ENCODE results near the gene CTNNBIP1.

CTNNBIP1 gene

GRCh38 chr1:9867408-9868243 is 42.4 kb downstream of the CTNNBIP1 start:
- Histone ChIP-seq H3K36me3 (ENCODE audit: control insufficient read depth, insufficient read depth, low read length) (peaks cover 15% of the 10 kb centered on the region), H3K4me3 (ENCODE audit: low read depth, low read length) (no peak overlapping the region), H3K9me3 (ENCODE audit: control insufficient read depth, insufficient read depth, low read length) (no peaks in the 10 kb centered on the region), H3K9ac (ENCODE audit: low read depth, low read length) (no peak overlapping the region), H3K27me3 (ENCODE audit: control insufficient read depth, insufficient read depth, low read length) (no peaks in the 10 kb centered on the region), H3K27ac (ENCODE audit: low read depth, low read length) (no peak overlapping the region), H3K4me1 (ENCODE audit: control insufficient read depth, insufficient read depth, low read length) (no peaks in the 10 kb centered on the region)

GRCh38 chr1:9866836-9867235 is 43.2 kb downstream of the CTNNBIP1 start:
- H3K9me3 ChIP-seq (ENCODE audit: control insufficient read depth, insufficient read depth, low read length): no peaks in the 10 kb centered on the region
- H3K27me3 ChIP-seq (ENCODE audit: control insufficient read depth, insufficient read depth, low read length): no peaks in the 10 kb centered on the region
- peaks cover 15% of the 10 kb centered on the region for H3K36me3 ChIP-seq (ENCODE audit: control insufficient read depth, insufficient read depth, low read length)
- H3K4me3 ChIP-seq (ENCODE audit: low read depth, low read length): no peak overlapping the region
- no peak overlapping the region for H3K27ac ChIP-seq (ENCODE audit: low read depth, low read length)
- no peaks in the 10 kb centered on the region for H3K4me1 ChIP-seq (ENCODE audit: control insufficient read depth, insufficient read depth, low read length)
- no peak overlapping the region for H3K9ac ChIP-seq (ENCODE audit: low read depth, low read length)

GRCh38 chr1:9865724-9866123 is 44.3 kb downstream of the CTNNBIP1 start:
- H3K36me3 ChIP-seq (ENCODE audit: control insufficient read depth, insufficient read depth, low read length): peaks cover 13% of the 10 kb centered on the region
- H3K4me1 ChIP-seq (ENCODE audit: control insufficient read depth, insufficient read depth, low read length): no peaks in the 10 kb centered on the region
- H3K27ac ChIP-seq (ENCODE audit: low read depth, low read length): no peak overlapping the region
- no peak overlapping the region for H3K9ac ChIP-seq (ENCODE audit: low read depth, low read length)
- no peaks in the 10 kb centered on the region for H3K27me3 ChIP-seq (ENCODE audit: control insufficient read depth, insufficient read depth, low read length)
- no peaks in the 10 kb centered on the region for H3K9me3 ChIP-seq (ENCODE audit: control insufficient read depth, insufficient read depth, low read length)
- no peak overlapping the region for H3K4me3 ChIP-seq (ENCODE audit: low read depth, low read length)

- H3K4me3 ChIP-seq (ENCODE audit: low read depth, low read length): no peak overlapping the region
- no peaks in the 10 kb centered on the region for H3K27me3 ChIP-seq (ENCODE audit: control insufficient read depth, insufficient read depth, low read length)
- no peaks in the 10 kb centered on the region for H3K9me3 ChIP-seq (ENCODE audit: control insufficient read depth, insufficient read depth, low read length)
- H3K27ac ChIP-seq (ENCODE audit: low read depth, low read length): no peak overlapping the region
- peaks cover 12% of the 10 kb centered on the region; the same call in 1 of the 2 replicates for H3K4me1 ChIP-seq (ENCODE audit: control insufficient read depth, insufficient read depth, low read length)
- no peak overlapping the region for H3K9ac ChIP-seq (ENCODE audit: low read depth, low read length)
- H3K36me3 ChIP-seq (ENCODE audit: control insufficient read depth, insufficient read depth, low read length): no peaks in the 10 kb centered on the region; the same call in 1 of the 2 replicates
Measured at GRCh38 chr1:9863371-9863770, 46.7 kb downstream of the CTNNBIP1 start.

GRCh38 chr1:9861360-9861759 is 48.7 kb downstream of the CTNNBIP1 start:
- Histone ChIP-seq H3K9me3 (ENCODE audit: control insufficient read depth, insufficient read depth, low read length) (no peaks in the 10 kb centered on the region), H3K27ac (ENCODE audit: low read depth, low read length) (no peak overlapping the region), H3K27me3 (ENCODE audit: control insufficient read depth, insufficient read depth, low read length) (no peaks in the 10 kb centered on the region), H3K36me3 (ENCODE audit: control insufficient read depth, insufficient read depth, low read length) (no peaks in the 10 kb centered on the region), H3K4me3 (ENCODE audit: low read depth, low read length) (no peak overlapping the region), H3K4me1 (ENCODE audit: control insufficient read depth, insufficient read depth, low read length) (peaks cover 12% of the 10 kb centered on the region; the same call in 1 of the 2 replicates), H3K9ac (ENCODE audit: low read depth, low read length) (no peak overlapping the region)

GRCh38 chr1:9860887-9861286 is 49.2 kb downstream of the CTNNBIP1 start:
- Histone ChIP-seq H3K36me3 (ENCODE audit: control insufficient read depth, insufficient read depth, low read length) (no peaks in the 10 kb centered on the region), H3K4me1 (ENCODE audit: control insufficient read depth, insufficient read depth, low read length) (peaks cover 12% of the 10 kb centered on the region; the same call in 1 of the 2 replicates), H3K9ac (ENCODE audit: low read depth, low read length) (no peak overlapping the region), H3K4me3 (ENCODE audit: low read depth, low read length) (no peak overlapping the region), H3K27ac (ENCODE audit: low read depth, low read length) (no peak overlapping the region), H3K9me3 (ENCODE audit: control insufficient read depth, insufficient read depth, low read length) (no peaks in the 10 kb centered on the region), H3K27me3 (ENCODE audit: control insufficient read depth, insufficient read depth, low read length) (no peaks in the 10 kb centered on the region)

- Histone ChIP-seq H3K9ac (ENCODE audit: low read depth, low read length) (no peak overlapping the region), H3K27ac (ENCODE audit: low read depth, low read length) (peak overlapping the region; percentile 84), H3K9me3 (ENCODE audit: control insufficient read depth, insufficient read depth, low read length) (no peaks in the 10 kb centered on the region), H3K4me3 (ENCODE audit: low read depth, low read length) (no peak overlapping the region), H3K27me3 (ENCODE audit: control insufficient read depth, insufficient read depth, low read length) (no peaks in the 10 kb centered on the region), H3K36me3 (ENCODE audit: control insufficient read depth, insufficient read depth, low read length) (no peaks in the 10 kb centered on the region; the same call in 1 of the 2 replicates), H3K4me1 (ENCODE audit: control insufficient read depth, insufficient read depth, low read length) (peaks cover 12% of the 10 kb centered on the region; the same call in 1 of the 2 replicates)
Measured at GRCh38 chr1:9859281-9860014, 50.6 kb downstream of the CTNNBIP1 start.

GRCh38 chr1:9858293-9859035 is 51.6 kb downstream of the CTNNBIP1 start:
- Histone ChIP-seq H3K36me3 (ENCODE audit: control insufficient read depth, insufficient read depth, low read length) (no peaks in the 10 kb centered on the region; the same call in 1 of the 2 replicates), H3K27ac (ENCODE audit: low read depth, low read length) (peak overlapping the region; percentile 84), H3K27me3 (ENCODE audit: control insufficient read depth, insufficient read depth, low read length) (no peaks in the 10 kb centered on the region), H3K4me3 (ENCODE audit: low read depth, low read length) (no peak overlapping the region), H3K9me3 (ENCODE audit: control insufficient read depth, insufficient read depth, low read length) (no peaks in the 10 kb centered on the region), H3K4me1 (ENCODE audit: control insufficient read depth, insufficient read depth, low read length) (peaks cover 12% of the 10 kb centered on the region; the same call in 1 of the 2 replicates), H3K9ac (ENCODE audit: low read depth, low read length) (no peak overlapping the region)

GRCh38 chr1:9855186-9855585 is 54.9 kb downstream of the CTNNBIP1 start:
- no peak overlapping the region for H3K27ac ChIP-seq (ENCODE audit: low read depth, low read length)
- no peaks in the 10 kb centered on the region for H3K27me3 ChIP-seq (ENCODE audit: control insufficient read depth, insufficient read depth, low read length)
- H3K36me3 ChIP-seq (ENCODE audit: control insufficient read depth, insufficient read depth, low read length): no peaks in the 10 kb centered on the region; the same call in 1 of the 2 replicates
- H3K4me1 ChIP-seq (ENCODE audit: control insufficient read depth, insufficient read depth, low read length): peaks cover 25% of the 10 kb centered on the region
- no peak overlapping the region for H3K4me3 ChIP-seq (ENCODE audit: low read depth, low read length)
- H3K9me3 ChIP-seq (ENCODE audit: control insufficient read depth, insufficient read depth, low read length): no peaks in the 10 kb centered on the region
- H3K9ac ChIP-seq (ENCODE audit: low read depth, low read length): no peak overlapping the region

- no peak overlapping the region for H3K4me3 ChIP-seq (ENCODE audit: low read depth, low read length)
Measured at GRCh38 chr1:9853249-9853595, 56.8 kb downstream of the CTNNBIP1 start.

More at GRCh38 chr1:9853249-9853595, 56.8 kb downstream of the CTNNBIP1 start:
- Histone ChIP-seq H3K9me3 (ENCODE audit: control insufficient read depth, insufficient read depth, low read length) (no peaks in the 10 kb centered on the region), H3K9ac (ENCODE audit: low read depth, low read length) (no peak overlapping the region), H3K27ac (ENCODE audit: low read depth, low read length) (peak overlapping the region; percentile 11), H3K27me3 (ENCODE audit: control insufficient read depth, insufficient read depth, low read length) (no peaks in the 10 kb centered on the region), H3K36me3 (ENCODE audit: control insufficient read depth, insufficient read depth, low read length) (no peaks in the 10 kb centered on the region; the same call in 1 of the 2 replicates), H3K4me1 (ENCODE audit: control insufficient read depth, insufficient read depth, low read length) (peaks cover 13% of the 10 kb centered on the region)

All from HUES48 (cell line).